Activated T-helper 2 cell treated with anti-CD3 and anti-CD28 coated beads, Interferon-gamma antibody, Interleukin-2, Interleukin-4, amounts not matched to agents 10 μg/mL and 5 μg/mL and 100 μg/mL, durations not matched to agents 14 hours and 24 hours and 36 hours (primary cell): ENCODE data around the gene FALEC. TPM values are rescaled to one million over a fixed set of nuclear protein-coding genes. Genes with fewer than 3 reads are reported as not detected.
"Not testable (repeated sequence)": the region's sequence is repeated elsewhere in the genome, so short reads cannot be mapped to it uniquely, and the experiment has no call there.

Experiments used
- DNase-seq: peaks from one replicate; pipeline ENCODE4 v3.0.0; 2021; ENCODE audit warnings: low spot score
- H3K27ac Mint-ChIP-seq: one replicate; pipeline ENCODE4 v1.8.0; 2021; ENCODE audit warnings: mixed read lengths
- H3K27me3 Mint-ChIP-seq: one replicate; pipeline ENCODE4 v1.8.0; 2021; ENCODE audit warnings: low read depth, mixed read lengths
- H3K36me3 Mint-ChIP-seq: one replicate; pipeline ENCODE4 v1.8.0; 2021; ENCODE audit warnings: low read depth, mixed read lengths
- H3K4me1 Mint-ChIP-seq: one replicate; pipeline ENCODE4 v1.8.0; 2021; ENCODE audit warnings: low read depth, mixed read lengths
- H3K4me3 Mint-ChIP-seq: one replicate; pipeline ENCODE4 v1.8.0; 2021; ENCODE audit warnings: low read depth, mild to moderate bottlenecking, moderate library complexity, mixed read lengths
- H3K9me3 Mint-ChIP-seq: one replicate; pipeline ENCODE4 v1.8.0; 2021; ENCODE audit warnings: mixed read lengths
- intact Hi-C: fragments of 100-400 bp; cut with micrococcal nuclease; formaldehyde crosslinking; loops from one replicate; pipeline ENCODE4 v1.15.1; 2023
- total RNA-seq: library from RNA; stranded (reverse); gene quantifications from 2 replicates; pipeline ENCODE4 v1.2.3, GENCODE V29; 2022

The FALEC gene
- total RNA-seq, 1 donor from 2014 or later, result 1.9 TPM

DNA sequence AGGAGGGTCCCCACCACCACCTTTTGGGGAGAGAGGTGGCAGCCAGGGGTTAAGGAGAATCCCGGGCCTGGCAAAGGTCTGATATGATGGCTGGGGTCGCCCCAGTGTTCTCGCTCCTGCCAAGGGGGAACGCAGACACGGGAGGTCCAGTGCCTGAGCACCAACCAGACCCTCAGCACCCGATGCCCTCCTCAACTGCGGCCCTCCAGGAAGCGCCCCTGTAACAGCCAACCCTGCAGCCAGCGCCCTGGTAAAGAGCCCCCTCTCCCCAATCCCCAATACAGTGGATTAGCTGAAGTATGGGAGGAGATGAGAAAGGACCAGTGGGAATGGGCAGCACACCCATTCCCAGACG is 44.1 kb downstream of the FALEC start:
- H3K27ac Mint-ChIP-seq, result no peak overlapping the region
- no peak for DNase-seq
- no peak overlapping the region for H3K4me3 Mint-ChIP-seq
- H3K36me3 Mint-ChIP-seq, result peaks cover 3% of the 10 kb centered on the region
- no peaks in the 10 kb centered on the region for H3K9me3 Mint-ChIP-seq
- intact Hi-C loops, result loop anchor here (1.0 to 10.0 kb wide), 8 partner anchors 62 to 675 kb away; partner anchors contain the start of genes CTSS, GOLPH3L, MINDY1 and PRUNE1
- H3K27me3 Mint-ChIP-seq, result no peaks in the 10 kb centered on the region
- H3K4me1 Mint-ChIP-seq, result peaks cover 36% of the 10 kb centered on the region

DNA sequence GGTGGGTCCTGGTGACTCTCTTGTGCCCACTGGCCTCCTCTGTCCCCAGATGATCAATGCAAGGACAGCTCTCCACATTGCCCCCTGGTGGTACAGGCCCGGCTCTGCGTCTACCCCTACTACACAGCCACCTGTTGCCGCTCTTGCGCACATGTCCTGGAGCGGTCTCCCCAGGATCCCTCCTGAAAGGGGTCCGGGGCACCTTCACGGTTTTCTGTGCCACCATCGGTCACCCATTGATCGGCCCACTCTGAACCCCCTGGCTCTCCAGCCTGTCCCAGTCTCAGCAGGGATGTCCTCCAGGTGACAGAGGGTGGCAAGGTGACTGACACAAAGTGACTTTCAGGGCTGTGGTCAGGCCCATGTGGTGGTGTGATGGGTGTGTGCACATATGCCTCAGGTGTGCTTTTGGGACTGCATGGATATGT is 44.5 kb downstream of the FALEC start:
- intact Hi-C loops, result loop anchor here (1.0 to 10.0 kb wide), 8 partner anchors 61 to 675 kb away; partner anchors contain the start of genes CTSS, GOLPH3L, MINDY1 and PRUNE1
- Mint-ChIP-seq H3K4me3 (peak overlapping the region; percentile 40), H3K27ac (peak overlapping the region; percentile 25), H3K4me1 (peaks cover 39% of the 10 kb centered on the region), H3K9me3 (no peaks in the 10 kb centered on the region), H3K36me3 (peaks cover 5% of the 10 kb centered on the region), H3K27me3 (no peaks in the 10 kb centered on the region)
- DNase-seq, result peak; percentile 70

DNA sequence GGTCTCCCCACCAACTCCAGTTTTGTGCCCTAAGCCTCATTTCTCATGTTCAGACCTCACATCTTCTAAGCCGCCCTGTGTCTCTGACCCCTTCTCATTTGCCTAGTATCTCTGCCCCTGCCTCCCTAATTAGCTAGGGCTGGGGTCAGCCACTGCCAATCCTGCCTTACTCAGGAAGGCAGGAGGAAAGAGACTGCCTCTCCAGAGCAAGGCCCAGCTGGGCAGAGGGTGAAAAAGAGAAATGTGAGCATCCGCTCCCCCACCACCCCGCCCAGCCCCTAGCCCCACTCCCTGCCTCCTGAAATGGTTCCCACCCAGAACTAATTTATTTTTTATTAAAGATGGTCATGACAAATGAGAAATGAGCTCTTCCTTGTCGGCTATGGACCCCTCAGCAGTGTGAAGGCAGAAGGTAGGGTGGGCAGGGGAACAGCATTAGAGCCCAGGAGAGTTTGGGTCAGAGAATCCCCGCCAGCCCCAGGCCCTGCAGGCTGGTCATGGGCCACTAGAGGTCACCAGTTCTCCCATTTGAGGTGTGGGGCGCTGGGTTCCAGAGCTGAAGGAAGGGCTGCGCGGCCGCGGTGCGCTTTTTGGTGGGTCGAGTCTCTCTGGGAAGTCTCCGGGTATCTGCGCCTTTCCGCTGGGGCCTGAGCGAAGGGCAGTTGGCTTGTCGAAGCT is 45.2 kb downstream of the FALEC start:
- H3K4me3 Mint-ChIP-seq, result peak overlapping the region; percentile 97
- H3K27ac Mint-ChIP-seq, result peak overlapping the region; percentile 100
- peak; percentile 78 for DNase-seq
- intact Hi-C loops, result loop anchor here (1.0 to 10.0 kb wide), 10 partner anchors 51 to 676 kb away; partner anchors contain the start of genes CTSS, ENSA, GOLPH3L and MINDY1
- H3K9me3 Mint-ChIP-seq, result no peaks in the 10 kb centered on the region
- no peaks in the 10 kb centered on the region for H3K27me3 Mint-ChIP-seq
- peaks cover 3% of the 10 kb centered on the region for H3K36me3 Mint-ChIP-seq
- peaks cover 41% of the 10 kb centered on the region for H3K4me1 Mint-ChIP-seq

DNA sequence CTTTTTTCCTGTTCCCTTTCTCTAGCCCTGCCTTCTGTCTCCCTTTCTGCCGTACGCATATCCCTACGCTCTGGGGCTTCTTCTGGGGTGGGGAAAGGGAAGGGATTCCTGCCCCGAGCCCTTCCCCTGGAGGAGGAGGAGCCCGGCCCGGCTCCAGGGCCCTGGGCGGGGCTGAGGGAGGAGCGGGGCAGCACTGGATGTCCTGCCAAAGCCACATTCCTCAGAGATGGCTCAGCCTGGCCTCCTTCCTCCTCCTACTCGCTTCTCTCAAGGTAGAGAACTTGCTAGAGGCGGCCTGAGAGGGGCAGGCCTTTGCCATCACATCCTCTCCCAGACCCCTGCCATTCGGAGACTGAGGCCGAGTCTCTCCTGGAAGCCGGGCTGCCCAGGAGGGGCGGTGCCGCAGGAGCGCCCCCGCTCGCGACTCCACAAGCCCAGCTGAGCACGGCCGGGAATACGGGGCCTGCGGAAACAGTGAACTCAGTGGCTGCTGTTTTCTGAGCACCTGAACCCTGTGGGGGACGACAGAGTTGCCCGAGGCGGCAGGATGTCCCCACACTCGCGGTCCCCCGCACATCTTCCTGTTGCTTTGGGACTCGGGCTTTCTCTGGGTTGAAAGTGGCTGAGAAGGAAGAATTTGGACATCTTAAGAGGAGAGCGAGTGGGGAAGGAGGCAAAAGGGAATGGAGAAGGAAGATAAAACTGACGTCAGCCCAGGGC is 45.9 kb downstream of the FALEC start:
- Mint-ChIP-seq H3K9me3 (no peaks in the 10 kb centered on the region), H3K4me1 (peaks cover 43% of the 10 kb centered on the region), H3K27ac (peak overlapping the region; percentile 100), H3K27me3 (no peaks in the 10 kb centered on the region), H3K36me3 (peaks cover 3% of the 10 kb centered on the region), H3K4me3 (peak overlapping the region; percentile 97)
- intact Hi-C loops, result loop anchor here (1.0 to 10.0 kb wide), 8 partner anchors 50 to 677 kb away; partner anchors contain the start of genes CTSS, ENSA, GOLPH3L and MINDY1
- DNase-seq, result peak; percentile 64

DNA sequence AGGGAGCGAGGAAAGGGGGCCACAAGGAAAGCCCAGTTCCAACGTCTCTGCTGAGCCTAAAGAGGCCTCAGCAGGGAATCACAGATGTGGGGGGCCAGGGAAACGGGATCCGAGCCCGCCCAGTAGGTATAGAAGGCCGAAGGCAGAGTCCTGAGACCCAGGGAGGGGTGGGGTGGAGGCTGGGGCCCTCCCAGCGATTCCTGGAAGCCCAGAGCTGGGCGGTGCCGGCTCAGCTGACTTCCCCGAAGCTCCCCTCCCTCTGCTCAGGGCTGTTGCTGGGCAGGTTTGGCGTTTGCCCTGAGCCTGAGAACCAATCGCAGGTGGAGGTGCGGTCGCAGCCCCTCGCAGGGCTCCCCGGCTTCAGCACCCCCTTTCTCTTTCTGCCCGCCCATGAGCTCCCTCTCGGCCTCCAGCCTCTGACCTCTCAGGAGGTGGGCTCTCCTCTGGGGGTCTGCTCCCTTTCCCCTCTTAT is 46.5 kb downstream of the FALEC start:
- intact Hi-C loops, result loop anchor here (1.0 to 10.0 kb wide), 9 partner anchors 17 to 677 kb away; partner anchors contain the start of genes CTSS, ENSA, GOLPH3L and MCL1
- Mint-ChIP-seq H3K36me3 (peaks cover 3% of the 10 kb centered on the region), H3K4me3 (peak overlapping the region; percentile 97), H3K9me3 (no peaks in the 10 kb centered on the region), H3K27ac (peak overlapping the region; percentile 100), H3K27me3 (no peaks in the 10 kb centered on the region), H3K4me1 (peaks cover 44% of the 10 kb centered on the region)
- DNase-seq, result peak; percentile 86

DNA sequence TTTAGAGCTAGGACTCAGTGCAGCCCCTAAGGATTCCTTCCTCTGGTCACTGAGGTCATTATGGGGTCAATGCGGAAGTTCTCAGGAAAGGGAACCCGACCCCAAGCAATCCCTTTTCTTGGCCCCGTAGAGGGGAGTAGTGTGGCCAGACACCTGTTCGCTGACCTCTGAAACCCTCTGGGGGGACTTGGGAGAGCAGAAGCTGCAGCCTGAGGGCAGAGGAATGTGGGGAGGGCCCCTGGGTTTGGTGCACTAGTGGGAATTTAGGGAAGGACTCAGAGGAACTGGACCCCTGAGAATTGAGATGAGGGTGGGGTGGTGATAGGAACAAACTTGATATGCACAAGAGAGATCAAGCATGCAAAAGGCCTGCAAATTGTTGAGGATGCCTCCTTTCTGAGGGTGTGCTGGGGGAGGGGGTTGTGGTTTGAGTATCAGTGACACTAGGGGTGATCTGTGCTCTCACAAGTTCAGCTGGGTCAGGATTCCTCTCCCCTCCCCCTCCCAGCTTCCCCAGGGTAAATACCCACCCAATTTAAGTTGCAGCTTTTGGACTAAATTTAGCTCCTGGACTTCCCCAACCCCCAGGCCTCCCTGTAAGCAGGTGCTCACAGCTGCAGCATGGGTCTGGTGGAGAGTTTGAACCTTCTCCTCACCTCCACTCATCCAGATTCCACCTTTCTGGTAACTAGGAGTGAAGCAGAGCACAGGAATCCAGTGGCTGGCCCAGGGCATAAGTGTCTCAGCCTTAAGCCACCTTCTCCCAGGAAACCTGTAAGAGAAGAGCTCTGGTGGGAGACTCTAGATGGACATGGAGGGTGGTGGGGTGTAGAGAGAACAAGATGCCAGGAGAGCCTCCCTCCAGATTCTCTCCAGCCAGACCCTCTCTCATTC is 47.1 kb downstream of the FALEC start:
- H3K36me3 Mint-ChIP-seq, result peaks cover 6% of the 10 kb centered on the region
- peaks cover 51% of the 10 kb centered on the region for H3K4me1 Mint-ChIP-seq
- H3K4me3 Mint-ChIP-seq, result peak overlapping the region; percentile 97
- no peaks in the 10 kb centered on the region for H3K9me3 Mint-ChIP-seq
- peak; percentile 67 for DNase-seq
- peak overlapping the region; percentile 100 for H3K27ac Mint-ChIP-seq
- intact Hi-C loops, result loop anchor here (1.0 to 10.0 kb wide), 6 partner anchors 17 to 678 kb away; partner anchors contain the start of genes CTSS, MCL1, MINDY1 and PRUNE1
- H3K27me3 Mint-ChIP-seq, result no peaks in the 10 kb centered on the region

DNA sequence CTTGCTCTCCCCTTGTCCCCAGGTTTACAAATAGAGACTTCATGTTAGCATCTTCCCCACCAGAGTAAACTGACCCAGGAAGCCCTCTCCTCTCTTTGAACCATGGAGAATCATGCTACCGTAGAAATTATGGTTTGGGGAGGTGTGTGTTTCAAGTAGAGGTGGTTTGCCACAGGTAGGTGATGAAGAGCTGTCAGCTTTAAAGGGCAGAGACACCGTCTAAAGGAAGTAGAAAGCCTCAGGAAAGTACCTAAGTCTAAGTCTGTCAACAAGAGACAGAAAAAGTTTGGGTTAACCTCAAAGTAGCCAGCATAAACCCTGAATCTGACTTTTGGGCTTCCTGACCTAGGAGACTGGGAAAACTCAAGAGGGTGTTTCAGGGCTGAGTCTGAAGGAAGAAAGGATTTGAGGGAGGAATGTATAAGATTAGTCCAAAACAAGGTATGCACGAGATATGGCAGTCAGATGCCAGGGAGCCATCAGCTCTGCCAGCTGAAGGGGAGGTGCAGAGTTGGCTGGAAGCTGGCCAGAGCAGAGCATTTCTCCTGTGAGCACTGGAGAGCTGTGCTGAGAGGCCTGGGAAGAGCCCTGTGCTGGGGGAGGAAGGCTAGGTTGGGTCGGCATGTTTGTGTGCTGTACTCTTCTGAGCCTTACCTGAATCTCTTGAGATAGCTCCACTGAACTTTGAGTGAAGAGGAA is 47.9 kb downstream of the FALEC start:
- H3K27me3 Mint-ChIP-seq, result no peaks in the 10 kb centered on the region
- H3K36me3 Mint-ChIP-seq, result peaks cover 7% of the 10 kb centered on the region
- H3K4me1 Mint-ChIP-seq, result peaks cover 59% of the 10 kb centered on the region
- peak overlapping the region; percentile 100 for H3K27ac Mint-ChIP-seq
- peak; percentile 38 for DNase-seq
- peak overlapping the region; percentile 97 for H3K4me3 Mint-ChIP-seq
- H3K9me3 Mint-ChIP-seq, result no peaks in the 10 kb centered on the region
- intact Hi-C loops, result loop anchor here (1.0 to 10.0 kb wide), 5 partner anchors 201 to 679 kb away; partner anchors contain the start of genes CTSS, MINDY1, PRUNE1 and SETDB1

DNA sequence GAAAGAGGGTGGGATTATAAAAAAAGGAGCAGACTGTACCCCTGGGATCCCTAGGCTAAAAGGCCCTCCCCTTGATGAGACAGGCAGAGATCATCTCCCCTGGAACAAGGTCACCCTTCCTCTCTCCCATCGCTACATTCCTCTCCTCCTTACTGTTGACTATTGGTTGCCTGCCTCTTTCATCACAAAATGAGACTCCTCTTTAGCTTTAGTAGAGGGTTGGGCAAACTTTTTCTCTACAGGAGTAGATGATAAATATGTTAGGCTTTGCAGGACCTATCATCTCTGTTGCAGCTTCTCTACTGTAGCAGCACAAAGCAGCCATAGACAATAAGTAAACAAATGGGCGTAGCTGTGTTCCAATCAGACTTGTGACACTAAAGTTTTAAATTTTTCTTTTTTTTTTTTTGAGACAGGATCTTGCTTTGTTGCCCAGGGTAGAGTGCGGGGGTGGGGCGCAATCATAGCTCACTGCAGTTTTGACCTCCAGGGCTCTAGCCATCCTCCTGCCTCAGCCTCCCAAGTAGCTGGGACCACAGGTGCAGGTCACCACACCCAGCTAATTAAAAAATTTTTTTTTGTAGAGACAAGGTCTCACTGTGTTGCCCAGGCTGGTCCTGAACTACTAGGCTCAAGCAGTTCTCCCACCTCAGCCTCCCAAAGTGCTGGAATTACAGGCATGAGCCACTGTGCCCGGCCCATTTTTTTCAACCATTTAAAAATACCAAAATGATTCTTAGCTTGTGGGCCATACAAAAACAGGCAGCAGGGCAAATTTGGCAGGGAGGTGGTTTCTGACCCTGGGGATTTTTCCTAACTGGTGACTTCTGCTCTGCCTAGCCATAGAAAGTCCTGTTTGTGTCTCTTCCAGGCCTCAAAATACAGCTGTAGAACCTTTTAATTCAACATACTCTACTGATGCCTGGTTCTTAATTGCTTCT is 48.8 kb downstream of the FALEC start:
- Mint-ChIP-seq H3K9me3 (no peaks in the 10 kb centered on the region), H3K27ac (peak overlapping the region; percentile 100), H3K36me3 (peaks cover 12% of the 10 kb centered on the region), H3K27me3 (no peaks in the 10 kb centered on the region), H3K4me1 (peaks cover 67% of the 10 kb centered on the region), H3K4me3 (peak overlapping the region; percentile 97)
- no peak for DNase-seq
- intact Hi-C loops, result loop anchor here (5.0 to 10.0 kb wide), 4 partner anchors 200 to 680 kb away; partner anchors contain the start of genes CTSS, MINDY1, PRUNE1 and TNFAIP8L2

DNA sequence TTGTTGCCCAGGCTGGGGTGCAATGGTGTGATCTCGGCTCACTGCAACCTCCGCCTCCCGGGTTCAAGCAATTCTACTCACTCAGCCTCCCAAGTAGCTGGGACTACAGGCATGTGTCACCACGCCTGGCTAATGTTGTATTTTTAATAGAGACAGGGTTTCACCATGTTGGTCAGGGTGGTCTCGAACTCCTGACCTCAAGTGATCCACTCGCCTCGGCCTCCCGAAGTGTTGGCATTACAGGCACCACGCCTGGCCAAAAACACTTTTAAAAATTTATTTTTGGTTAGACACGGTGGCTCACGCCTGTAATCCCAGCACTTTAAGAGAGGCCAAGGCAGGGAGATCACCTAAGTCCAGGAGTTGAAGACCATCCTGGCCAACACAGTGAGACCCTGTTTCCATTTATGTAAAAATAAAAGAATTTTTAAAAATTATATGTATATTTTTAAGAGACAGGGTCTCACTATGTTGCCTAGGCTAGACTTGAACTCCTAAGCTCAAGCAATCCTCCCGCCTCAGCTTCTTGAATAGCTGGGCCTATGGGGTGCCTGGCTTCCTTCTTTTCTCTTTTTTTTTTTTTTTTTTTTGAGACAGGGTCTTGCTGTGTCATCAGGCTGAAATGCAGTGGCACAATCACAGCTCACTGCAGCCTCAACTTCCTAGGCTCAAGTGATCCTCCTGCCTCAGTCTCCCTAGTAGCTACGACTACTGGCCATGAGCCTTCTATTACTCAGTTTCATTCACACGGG is 49.9 kb downstream of the FALEC start:
- Mint-ChIP-seq H3K4me1 (peaks cover 73% of the 10 kb centered on the region), H3K36me3 (peaks cover 23% of the 10 kb centered on the region), H3K4me3 (peak overlapping the region; percentile 34), H3K27ac (peak overlapping the region; percentile 100)
- not testable (repeated sequence) for DNase-seq, H3K9me3 Mint-ChIP-seq, H3K27me3 Mint-ChIP-seq
- intact Hi-C loops, result loop anchor here (10.0 kb wide), 2 partner anchors 199 to 681 kb away; partner anchors contain the start of gene CTSS

DNA sequence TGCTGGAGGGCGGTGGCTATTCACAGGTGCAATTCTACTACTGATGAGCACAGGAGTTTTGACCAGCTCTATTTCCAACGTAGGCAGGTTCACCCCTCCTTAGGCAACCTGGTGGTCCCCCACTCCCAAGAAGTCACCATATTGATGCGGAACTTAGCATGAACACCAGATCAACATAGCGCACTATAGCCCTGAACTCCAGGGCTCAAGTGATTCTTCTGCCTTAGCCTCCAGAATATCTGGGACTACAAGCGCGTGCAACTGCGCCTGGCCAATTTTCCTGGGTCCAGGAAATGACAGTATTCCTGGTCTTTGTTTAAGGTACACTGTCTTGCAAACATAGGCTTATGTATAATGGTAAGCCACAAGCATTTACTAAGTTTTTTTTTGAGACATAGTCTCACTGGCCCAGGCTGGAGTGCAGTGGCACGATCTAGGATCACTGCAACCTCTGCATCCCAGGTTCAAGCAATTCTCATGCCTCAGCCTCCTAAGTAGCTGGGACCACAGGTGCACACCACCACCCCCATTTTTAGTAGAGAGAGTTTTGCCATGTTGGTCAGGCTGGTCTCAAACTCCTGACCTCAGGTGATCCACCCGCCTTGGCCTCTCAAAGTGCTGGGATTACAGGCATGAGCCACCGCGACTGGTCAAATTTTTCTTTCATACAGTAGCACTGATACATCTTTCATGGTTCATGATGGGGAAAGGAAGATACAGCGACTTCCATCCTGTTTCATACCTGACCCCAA is 51.2 kb downstream of the FALEC start:
- intact Hi-C loops, result loop anchor here (1.0 to 10.0 kb wide), 5 partner anchors 12 to 682 kb away; partner anchors contain the start of genes CTSS and ENSA
- Mint-ChIP-seq H3K36me3 (peaks cover 35% of the 10 kb centered on the region), H3K27me3 (no peaks in the 10 kb centered on the region), H3K4me3 (peak overlapping the region; percentile 74), H3K9me3 (no peaks in the 10 kb centered on the region), H3K4me1 (peaks cover 77% of the 10 kb centered on the region), H3K27ac (peak overlapping the region; percentile 95)
- no peak for DNase-seq
